Head of caudate nucleus (tissue), 42 donors: Measurements from ENCODE around the gene PTPRM.

ENCODE experiments used
- DNase-seq, 42 donors: peaks; one replicate each; pipeline versions ENCODE4 v3.0.0 to v3.0.0-alpha.2; 2020 to 2021; ENCODE audit warnings: mixed read lengths in 7 of 42
- intact Hi-C: fragments of 100-400 bp; cut with DNase I; formaldehyde crosslinking; loops from one replicate; pipeline ENCODE4 v1.15.0; 2022

The PTPRM gene

DNA sequence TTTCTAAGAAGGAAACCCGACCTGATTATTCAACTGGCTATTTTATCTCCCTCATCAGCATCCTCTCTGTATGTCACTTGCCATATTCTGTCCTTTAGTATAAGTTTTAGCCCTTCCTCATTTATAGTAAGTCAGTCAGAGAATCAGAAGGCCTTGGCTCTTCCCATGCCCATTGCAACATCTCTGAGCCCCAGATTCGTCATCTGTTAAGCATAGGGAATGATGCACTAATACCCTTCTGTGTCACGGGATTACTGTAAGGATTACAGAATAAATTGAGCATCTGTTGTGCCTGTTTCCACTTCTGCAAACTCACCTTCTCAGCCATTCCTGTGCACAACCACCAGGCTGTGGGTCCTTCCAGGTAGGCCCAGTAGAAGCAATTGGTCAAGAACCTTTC lies 784.0 kb downstream of the PTPRM start:
- no peak for DNase-seq
- intact Hi-C loops = no loop called here

DNA sequence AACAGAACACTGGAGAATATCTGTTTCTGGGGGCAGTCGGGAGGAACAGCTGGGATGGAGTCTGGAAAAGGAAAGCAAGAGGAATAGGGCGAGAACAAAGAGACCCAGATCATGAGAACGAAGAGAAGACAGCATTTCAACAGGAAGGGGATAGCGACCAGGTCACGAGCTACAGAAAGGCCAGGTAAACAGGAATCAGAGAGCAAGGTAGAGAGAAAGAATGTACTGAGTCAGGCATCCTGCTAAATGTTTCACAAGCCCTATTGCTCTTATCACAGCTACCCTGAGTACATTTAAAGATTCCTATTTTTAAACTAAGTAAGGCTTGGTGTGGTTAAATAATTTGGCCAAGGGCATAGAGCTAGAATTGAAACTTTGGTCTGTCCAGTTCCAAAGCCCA lies 787.2 kb downstream of the PTPRM start:
- DNase-seq = no peak
- intact Hi-C loops = no loop called here

DNA sequence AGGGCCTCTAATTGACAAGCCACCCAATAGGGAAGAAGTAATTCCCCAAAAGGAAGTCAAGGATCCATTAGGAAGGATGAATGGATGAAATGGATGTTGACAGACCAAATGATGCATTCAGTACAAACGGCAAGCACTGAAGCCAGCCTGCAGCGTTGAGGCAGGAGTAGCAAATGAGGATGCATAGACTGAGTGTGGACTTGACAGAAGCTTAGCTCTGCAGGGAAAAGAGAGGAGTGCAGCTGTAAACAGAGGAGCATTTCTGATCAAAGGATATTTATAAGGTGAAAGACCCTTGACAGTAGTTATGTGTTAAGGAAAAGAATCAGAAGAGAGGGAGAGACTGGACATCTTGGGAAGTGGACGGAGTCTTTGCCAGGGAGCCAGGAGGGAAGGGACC lies 788.9 kb downstream of the PTPRM start:
- intact Hi-C loops = no loop called here
- DNase-seq = no peak

DNA sequence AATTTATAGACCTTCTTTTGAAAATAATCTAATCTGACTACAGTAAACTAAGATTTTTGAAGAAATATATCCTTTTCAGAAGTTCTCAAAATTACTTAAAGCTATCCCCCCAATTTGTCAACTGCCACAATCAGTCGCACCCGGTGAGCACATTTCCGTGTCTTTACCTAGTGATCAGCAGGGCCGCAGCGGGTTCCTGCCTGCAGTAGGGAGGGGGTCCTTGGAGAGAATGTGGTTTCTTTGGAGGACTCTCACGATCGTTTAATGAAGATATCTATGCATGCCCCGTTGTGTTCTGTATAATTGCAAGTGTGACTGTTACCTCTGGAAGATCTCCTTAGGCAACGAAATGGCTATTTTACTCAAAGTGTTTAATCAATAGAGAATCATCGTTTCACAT lies 790.2 kb downstream of the PTPRM start:
- DNase-seq = no peak
- intact Hi-C loops = no loop called here

GRCh38 chr18:8358033-8358765 lies 791.1 kb downstream of the PTPRM start:
- intact Hi-C loops = no loop called here
- peak in 37 of 42 donors; percentile 16 to 79 (median 48) for DNase-seq

DNA sequence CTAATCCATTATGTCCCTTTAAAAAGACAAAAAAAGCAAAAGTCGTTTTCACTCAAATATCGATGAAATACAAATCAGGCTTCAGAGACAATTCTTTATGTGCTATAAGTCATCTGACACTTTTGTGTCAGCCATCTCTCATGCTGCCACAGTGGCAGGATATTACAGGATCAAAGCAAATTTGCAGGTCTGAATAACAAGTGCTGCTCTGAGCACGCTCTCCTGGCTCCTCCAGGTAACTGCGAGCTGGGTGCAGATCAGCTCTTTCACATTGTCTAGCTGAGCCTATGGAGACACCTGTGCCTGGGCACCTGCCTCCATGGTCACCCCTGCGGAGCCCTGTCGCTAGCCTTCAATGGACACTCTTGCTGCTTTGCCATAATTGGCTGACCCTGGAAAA lies 792.0 kb downstream of the PTPRM start:
- peak in 26 of 42 donors; percentile 17 to 71 (median 38) for DNase-seq
- intact Hi-C loops = no loop called here

DNA sequence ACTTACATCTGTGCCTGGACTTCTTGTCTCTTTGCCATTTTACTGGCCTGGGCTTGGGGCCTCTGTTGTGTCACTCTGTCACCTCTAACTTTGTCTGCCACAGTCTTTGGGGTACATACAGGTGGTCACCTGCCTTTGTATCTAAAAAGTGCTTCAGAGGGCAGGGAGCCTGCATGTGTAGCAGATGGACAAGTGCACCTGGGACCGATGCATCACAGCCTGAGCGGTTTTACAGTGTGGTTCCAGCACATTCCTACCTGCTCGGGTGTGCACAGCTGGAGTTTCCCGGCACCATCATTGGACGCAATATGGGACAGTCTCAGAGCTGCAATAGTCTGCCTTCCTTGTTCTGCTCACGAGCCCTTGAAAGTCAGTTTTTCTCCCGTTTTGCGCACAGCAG lies 792.4 kb downstream of the PTPRM start:
- intact Hi-C loops = no loop called here
- no peak for DNase-seq

DNA sequence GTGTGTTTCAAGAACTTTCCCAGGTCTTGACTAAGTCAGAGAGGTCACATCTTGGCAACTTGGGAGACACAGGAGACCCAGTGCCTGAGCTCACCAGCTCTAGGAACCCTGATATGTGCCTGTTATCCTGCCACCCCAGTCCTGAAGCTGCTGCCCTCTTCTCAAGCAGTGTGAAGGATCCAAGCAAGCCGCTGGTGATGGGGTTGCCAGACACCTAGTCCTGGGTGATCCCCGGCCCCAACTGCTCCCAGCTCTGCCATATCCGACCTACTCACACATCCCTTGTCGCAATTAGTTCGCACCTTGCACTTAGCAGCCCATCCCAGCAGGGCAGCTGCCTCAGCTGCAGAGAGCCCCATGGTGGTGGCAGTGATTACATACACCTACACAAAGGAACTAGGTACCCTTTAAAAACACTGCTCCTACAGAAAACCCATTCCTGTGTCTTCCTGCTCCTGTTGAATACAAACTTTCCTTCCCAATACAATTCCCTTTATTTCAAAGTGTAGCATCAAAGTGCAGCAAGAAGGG lies 794.9 kb downstream of the PTPRM start:
- DNase-seq = no peak
- intact Hi-C loops = no loop called here

GRCh38 chr18:8362863-8363262 lies 795.7 kb downstream of the PTPRM start:
- DNase-seq = no peak
- intact Hi-C loops = no loop called here

- intact Hi-C loops = no loop called here
- DNase-seq = no peak
Measured at GRCh38 chr18:8364385-8364784, 797.3 kb downstream of the PTPRM start.

- intact Hi-C loops = no loop called here
- DNase-seq = no peak
Measured at GRCh38 chr18:8365006-8365405, 797.9 kb downstream of the PTPRM start.

DNA sequence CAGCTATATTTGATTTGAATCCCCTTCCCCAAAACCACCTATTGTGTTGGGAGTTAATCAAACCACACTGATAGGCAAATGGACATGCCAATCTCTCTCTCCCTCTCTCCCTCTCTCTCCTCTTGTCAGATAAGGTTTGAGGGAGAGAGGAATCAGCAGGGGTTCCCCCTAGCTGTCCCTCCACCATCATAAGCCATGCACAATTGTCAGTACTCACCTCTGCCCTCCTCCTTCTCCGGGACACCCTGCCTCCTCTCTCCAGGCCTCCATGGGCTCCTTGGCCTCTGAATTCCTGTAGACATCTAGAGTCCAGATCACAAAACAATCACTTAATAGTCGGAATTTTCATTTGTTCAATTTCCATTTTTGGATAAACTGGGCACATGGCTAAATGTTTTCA lies 798.4 kb downstream of the PTPRM start:
- DNase-seq = no peak
- intact Hi-C loops = no loop called here

DNA sequence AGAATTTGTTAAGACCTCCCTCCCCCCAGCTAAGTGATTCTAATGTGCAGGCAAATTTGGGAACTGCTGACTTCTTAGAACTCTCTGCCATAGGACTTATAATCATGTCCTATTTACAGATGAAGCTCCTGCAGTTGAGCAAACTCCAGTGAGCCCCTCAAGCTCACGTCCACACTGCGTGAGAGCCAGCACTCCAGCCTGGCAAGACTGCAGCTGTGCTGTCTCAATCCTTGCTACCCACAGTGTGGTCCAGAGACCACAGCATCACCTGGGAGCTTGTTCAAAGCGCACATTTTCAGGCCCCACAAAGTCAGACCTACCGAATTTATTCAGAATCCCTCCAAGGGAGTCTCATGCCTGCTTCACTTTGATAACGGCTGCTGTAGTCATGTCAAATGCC lies 799.0 kb downstream of the PTPRM start:
- no peak for DNase-seq
- intact Hi-C loops = no loop called here

- intact Hi-C loops = no loop called here
- no peak for DNase-seq
Measured at GRCh38 chr18:8366656-8367055, 799.5 kb downstream of the PTPRM start.

DNA sequence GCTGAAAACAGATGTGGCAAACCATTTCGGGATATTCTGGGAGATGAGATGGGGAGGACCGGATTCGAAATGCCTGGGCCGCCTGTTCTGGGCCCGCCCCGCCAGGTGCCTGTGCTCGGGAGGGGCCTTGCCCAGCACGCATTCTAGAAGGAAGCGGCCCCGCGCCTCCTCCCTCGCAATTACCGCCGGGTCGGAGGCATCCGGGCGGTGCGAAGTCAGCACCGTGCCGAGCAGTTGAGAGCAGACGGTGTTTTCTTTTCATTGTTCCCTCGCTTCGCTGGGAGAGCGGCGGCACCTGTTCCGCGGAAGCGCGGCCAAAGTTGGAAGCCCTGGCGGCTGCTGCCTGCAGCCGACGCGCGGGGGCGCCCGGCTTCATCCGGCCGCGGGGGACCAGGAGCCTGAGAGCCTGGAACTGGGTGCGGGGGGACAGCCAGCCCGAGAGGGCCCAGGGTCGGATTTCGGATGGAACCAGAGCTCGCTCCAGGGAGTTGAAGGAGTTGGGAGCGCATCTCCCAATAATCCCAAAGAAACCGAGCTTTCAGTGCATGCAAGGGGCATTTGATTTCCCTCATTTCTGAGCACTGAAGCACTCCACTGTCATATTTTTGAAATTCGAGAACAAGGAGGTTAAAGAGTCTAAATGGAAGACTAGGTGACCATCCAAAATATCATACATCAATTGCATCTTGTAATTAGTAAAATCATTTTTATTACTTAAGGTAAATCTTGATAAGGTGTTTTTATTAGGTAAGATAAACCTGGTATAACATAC lies 800.3 kb downstream of the PTPRM start:
- peak in 41 of 42 donors; percentile 28 to 82 (median 63) for DNase-seq
- intact Hi-C loops = no loop called here

DNA sequence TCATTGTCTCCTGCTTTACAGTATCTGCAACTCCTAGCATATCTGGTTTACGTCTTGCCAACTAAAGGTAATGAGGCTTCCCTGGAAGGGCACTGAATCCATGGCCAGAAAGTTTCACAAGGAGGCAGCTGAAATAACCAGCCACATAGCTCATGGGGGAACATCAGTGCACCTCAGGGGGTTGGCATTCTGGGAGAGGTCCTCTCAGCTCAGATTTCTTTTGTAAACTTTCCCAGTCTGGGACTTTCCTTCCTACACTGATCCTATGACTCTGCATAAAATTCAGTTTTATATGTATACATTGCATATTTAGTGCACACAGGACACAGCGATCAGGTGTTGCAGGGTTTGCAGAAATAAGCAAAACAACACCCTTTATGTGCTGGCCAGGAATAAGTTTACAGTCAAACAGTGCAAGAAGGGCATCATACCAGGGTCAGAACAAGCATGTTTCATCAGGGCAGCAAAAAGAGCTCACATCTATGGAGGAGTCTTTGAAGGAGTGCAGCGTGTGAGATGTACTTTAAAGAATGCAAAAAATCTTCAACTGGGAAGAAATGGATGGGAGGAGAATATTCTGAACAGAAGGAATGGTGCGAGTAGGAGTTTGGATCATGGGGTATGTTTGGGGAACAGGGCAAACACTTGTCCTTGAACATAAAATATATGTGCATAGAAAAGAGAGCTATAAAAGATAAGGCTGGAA lies 801.5 kb downstream of the PTPRM start:
- intact Hi-C loops = no loop called here
- no peak for DNase-seq

DNA sequence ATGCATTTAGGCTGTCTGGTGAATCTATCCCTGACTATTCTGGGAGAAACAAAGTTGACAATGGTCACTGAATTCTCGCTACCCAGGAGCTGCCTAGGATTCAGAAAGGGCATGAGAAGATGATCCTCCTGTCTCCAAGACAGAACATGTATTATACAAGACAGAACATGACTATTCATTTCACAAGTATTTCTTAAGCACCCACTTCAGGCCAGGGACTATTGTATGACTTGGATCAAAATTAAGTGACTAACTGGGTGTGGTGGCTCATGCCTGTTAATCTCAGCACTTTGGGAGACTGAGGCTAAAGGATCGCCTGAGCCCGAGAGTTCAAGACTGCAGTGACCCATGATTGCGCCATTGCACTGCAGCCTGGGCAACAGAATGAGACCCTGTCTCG lies 806.4 kb downstream of the PTPRM start:
- intact Hi-C loops = no loop called here
- DNase-seq = no peak

GRCh38 chr18:8374676-8375075 lies 807.6 kb downstream of the PTPRM start:
- no peak for DNase-seq
- intact Hi-C loops = no loop called here

- intact Hi-C loops = no loop called here
- no peak for DNase-seq
Measured at GRCh38 chr18:8375249-8375648, 808.1 kb downstream of the PTPRM start.

GRCh38 chr18:8376113-8376512 lies 809.0 kb downstream of the PTPRM start:
- intact Hi-C loops = no loop called here
- no peak for DNase-seq
